Peyer's patch (tissue), 4 donors: Measurements from ENCODE around the gene RAB11FIP5. TPM values are rescaled to one million over a fixed set of nuclear protein-coding genes. Genes with fewer than 3 reads are reported as not detected.
A peak's percentile ranks its signal among the peaks of the same experiment; 100 is the strongest.

ENCODE experiments used
- DNase-seq, 3 donors: peaks; one replicate each; pipeline ENCODE4 v3.0.0-alpha.2; 2017 to 2019
- H3K27ac ChIP-seq, 4 donors: fragments of 200-600 bp; sonication (generic); one replicate each; pipeline ENCODE4 v1.5.1; 2016 to 2019
- H3K27me3 ChIP-seq, 2 donors: fragments of 200-600 bp; sonication (generic); one replicate each; pipeline ENCODE4 v1.5.1; 2019
- H3K36me3 ChIP-seq, 3 donors: fragments of 200-600 bp; sonication (generic); one replicate each; pipeline ENCODE4 v1.5.1; 2016 to 2019
- H3K4me1 ChIP-seq, 4 donors: fragments of 200-600 bp; sonication (generic); one replicate each; pipeline ENCODE4 v1.5.1; 2016 to 2019
- H3K4me3 ChIP-seq, 4 donors: fragments of 200-600 bp; sonication (generic); 1 replicate in 3 of 4; 2 replicates in 1 of 4; pipeline ENCODE4 v1.5.1; 2016 to 2019; ENCODE audit warnings: mild to moderate bottlenecking in 1 of 4
- H3K9me3 ChIP-seq, 4 donors: fragments of 200-600 bp; sonication (generic); one replicate each; pipeline ENCODE4 v1.5.1; 2016 to 2019; ENCODE audit warnings: mild to moderate bottlenecking in 1 of 4
- CTCF ChIP-seq, 6 experiments: fragments of 450-650 bp in 4 of 6; fragments of 200-600 bp in 2 of 6; sonication (generic) in 1 of 6; IDR thresholded peaks; one replicate each; pipeline ENCODE4 v1.5.1; 2017 to 2019; ENCODE audit warnings: antibody characterized with exemption in 6 of 6, mild to moderate bottlenecking in 3 of 6, moderate library complexity in 1 of 6
- POLR2A ChIP-seq, 2 donors: fragments of 450-650 bp; IDR thresholded peaks; one replicate each; pipeline ENCODE4 v1.5.1; 2017; ENCODE audit warnings: antibody characterized with exemption in 2 of 2, mild to moderate bottlenecking in 2 of 2, moderate library complexity in 2 of 2
- total RNA-seq, 4 donors: library from RNA; depleted of rRNA; stranded (reverse); fragments of >200 nt; gene quantifications; one replicate each; pipeline ENCODE4 v1.1.0, GENCODE V29; 2016

Gene RAB11FIP5
- total RNA-seq, 4 donors from 2014 or later: 5.1 to 10.7 (median 9.3) TPM

GRCh38 chr2:73063909-73064875 is 48.6 kb downstream of the RAB11FIP5 start:
- DNase-seq: no peak
- Histone ChIP-seq H3K4me1 (peaks cover 0 to 10% (median 0%) of the 10 kb centered on the region in 4 donors), H3K27ac (peak overlapping the region in 1 of 4 donors; percentile 44), H3K9me3 (no peaks in the 10 kb centered on the region), H3K4me3 (no peak overlapping the region), H3K27me3 (no peaks in the 10 kb centered on the region), H3K36me3 (peaks cover 0 to 6% (median 0%) of the 10 kb centered on the region in 3 donors)
- TF ChIP-seq CTCF (IDR thresholded peaks at IDR 0.05): no peak
- no peak for TF ChIP-seq POLR2A (IDR thresholded peaks at IDR 0.05)

- peaks cover 0 to 6% (median 0%) of the 10 kb centered on the region in 3 donors for H3K36me3 ChIP-seq
- DNase-seq: no peak
- no peak for TF ChIP-seq POLR2A (IDR thresholded peaks at IDR 0.05)
- no peak for TF ChIP-seq CTCF (IDR thresholded peaks at IDR 0.05)
- H3K27me3 ChIP-seq: no peaks in the 10 kb centered on the region
- no peak overlapping the region for H3K4me3 ChIP-seq
- no peak overlapping the region for H3K27ac ChIP-seq
- peaks cover 0 to 10% (median 0%) of the 10 kb centered on the region in 4 donors for H3K4me1 ChIP-seq
- no peaks in the 10 kb centered on the region for H3K9me3 ChIP-seq
Observed at GRCh38 chr2:73063472-73063871, 49.3 kb downstream of the RAB11FIP5 start.

- H3K27me3 ChIP-seq: no peaks in the 10 kb centered on the region
- no peak overlapping the region for H3K4me3 ChIP-seq
- peaks cover 0 to 24% (median 0%) of the 10 kb centered on the region in 3 donors for H3K36me3 ChIP-seq
- no peak for TF ChIP-seq POLR2A (IDR thresholded peaks at IDR 0.05)
- TF ChIP-seq CTCF (IDR thresholded peaks at IDR 0.05): no peak
- H3K9me3 ChIP-seq: peaks cover 0 to 4% (median 0%) of the 10 kb centered on the region in 4 donors
- peak in 1 of 3 donors; percentile 30 for DNase-seq
- no peak overlapping the region for H3K27ac ChIP-seq
- H3K4me1 ChIP-seq: peaks cover 0 to 4% (median 0%) of the 10 kb centered on the region in 4 donors
Observed at GRCh38 chr2:73059106-73059505, 53.6 kb downstream of the RAB11FIP5 start.

GRCh38 chr2:73054980-73055379 is 57.8 kb downstream of the RAB11FIP5 start:
- Histone ChIP-seq H3K36me3 (peaks cover 0 to 19% (median 0%) of the 10 kb centered on the region in 3 donors), H3K4me3 (no peak overlapping the region), H3K27ac (no peak overlapping the region), H3K27me3 (no peaks in the 10 kb centered on the region), H3K9me3 (peaks cover 0 to 4% (median 0%) of the 10 kb centered on the region in 4 donors), H3K4me1 (no peaks in the 10 kb centered on the region)
- peak in 1 of 3 donors; percentile 26 for DNase-seq
- no peak for TF ChIP-seq CTCF (IDR thresholded peaks at IDR 0.05)

GRCh38 chr2:73053316-73054114 is 59.2 kb downstream of the RAB11FIP5 start:
- H3K4me1 ChIP-seq: no peaks in the 10 kb centered on the region
- TF ChIP-seq CTCF (IDR thresholded peaks at IDR 0.05) (no peak), POLR2A (IDR thresholded peaks at IDR 0.05) (no peak)
- DNase-seq: peak in 1 of 3 donors; percentile 23
- H3K27me3 ChIP-seq: no peaks in the 10 kb centered on the region
- H3K9me3 ChIP-seq: peaks cover 0 to 4% (median 0%) of the 10 kb centered on the region in 4 donors
- peaks cover 0 to 19% (median 0%) of the 10 kb centered on the region in 3 donors for H3K36me3 ChIP-seq
- H3K4me3 ChIP-seq: no peak overlapping the region
- H3K27ac ChIP-seq: no peak overlapping the region
